Measurements from ENCODE around the gene NTPCR.

The NTPCR gene

GRCh38 chr1:233025157-233025556 is 74.7 kb downstream of the NTPCR start:
- CTCF ChIA-PET, result interaction anchor here (0.6 to 2.4 kb wide), 16 partner anchors 9 to 843 kb away, joined by 3 to 11 read pairs (median 4); no protein-coding TSS in a partner anchor
- Histone ChIP-seq H3K9me3 (ENCODE audit: control insufficient read depth, insufficient read depth, low read depth, low read length) (no peaks in the 10 kb centered on the region), H3K4me1 (ENCODE audit: control insufficient read depth, insufficient read depth, low read length) (0 out of 2 replicates have a peak, but pooled peaks cover 2% of the 10 kb centered on the region), H3K4me3 (ENCODE audit: low read depth, low read length) (no peak overlapping the region), H3K27ac (ENCODE audit: extremely low read depth, low read depth, low read length) (no peak overlapping the region), H3K36me3 (ENCODE audit: control insufficient read depth in 2 of 2, insufficient read depth in 1 of 2, low read length in 2 of 2) (peaks cover 0 to 12% of the 10 kb centered on the region in 2 experiments; a peak in 1 of 3 replicates)
- POLR2A ChIA-PET, result no interaction called here
- TF ChIP-seq KLF7 (tag by site-specific recombination; IDR thresholded peaks at IDR 0.05; ENCODE audit: borderline replicate concordance) (no peak), ZNF768 (tag by site-specific recombination; IDR thresholded peaks at IDR 0.05) (no peak), ZNF664 (tag by site-specific recombination; IDR thresholded peaks at IDR 0.05) (no peak), HIC1 (tag by site-specific recombination; IDR thresholded peaks at IDR 0.05) (no peak), ZNF24 (tag by site-specific recombination; IDR thresholded peaks at IDR 0.05) (no peak), ZSCAN23 (tag by site-specific recombination; IDR thresholded peaks at IDR 0.05) (no peak), CTCF (tag by site-specific recombination; IDR thresholded peaks at IDR 0.05) (peak; percentile 83), ZNF561 (tag by site-specific recombination; IDR thresholded peaks at IDR 0.05; ENCODE audit: borderline replicate concordance) (0 out of 2 replicates have a peak, but pooled peaks have one; percentile 38), ZNF792 (tag by site-specific recombination; IDR thresholded peaks at IDR 0.05) (no peak), ZNF623 (tag by site-specific recombination; IDR thresholded peaks at IDR 0.05) (no peak), ZNF776 (tag by site-specific recombination; IDR thresholded peaks at IDR 0.05; ENCODE audit: borderline replicate concordance) (no peak), WT1 (tag by site-specific recombination; IDR thresholded peaks at IDR 0.05) (no peak), ZNF645 (tag by site-specific recombination; IDR thresholded peaks at IDR 0.05) (no peak), ZNF580 (tag by site-specific recombination; IDR thresholded peaks at IDR 0.05) (no peak), ZNF394 (tag by site-specific recombination; IDR thresholded peaks at IDR 0.05; ENCODE audit: borderline replicate concordance) (no peak), ZNF626 (tag by site-specific recombination; IDR thresholded peaks at IDR 0.05) (no peak), ZNF670 (tag by site-specific recombination; IDR thresholded peaks at IDR 0.05; ENCODE audit: low read depth) (no peak)

GRCh38 chr1:233025567-233025966 is 75.2 kb downstream of the NTPCR start:
- H3K4me1 ChIP-seq (ENCODE audit: control insufficient read depth, insufficient read depth, low read length), result no peaks in the 10 kb centered on the region
- CTCF ChIA-PET, result interaction anchor here (0.6 to 2.4 kb wide), 12 partner anchors 9 to 844 kb away, joined by 3 to 11 read pairs (median 4); no protein-coding TSS in a partner anchor
- H3K27ac ChIP-seq (ENCODE audit: extremely low read depth, low read depth, low read length), result no peak overlapping the region
- POLR2A ChIA-PET, result no interaction called here
- peaks cover 0 to 12% of the 10 kb centered on the region in 2 experiments; a peak in 1 of 3 replicates for H3K36me3 ChIP-seq (ENCODE audit: control insufficient read depth in 2 of 2, insufficient read depth in 1 of 2, low read length in 2 of 2)
- H3K9me3 ChIP-seq (ENCODE audit: control insufficient read depth, insufficient read depth, low read depth, low read length), result no peaks in the 10 kb centered on the region
- TF ChIP-seq ZNF2 (tag by site-specific recombination; IDR thresholded peaks at IDR 0.05) (no peak), AEBP2 (tag by site-specific recombination; IDR thresholded peaks at IDR 0.05; ENCODE audit: borderline replicate concordance) (no peak), HOXD13 (CRISPR knock-in tag; IDR thresholded peaks at IDR 0.05; ENCODE audit: borderline replicate concordance) (no peak), GLIS2 (tag by site-specific recombination; IDR thresholded peaks at IDR 0.05) (no peak), ZNF362 (tag by site-specific recombination; IDR thresholded peaks at IDR 0.05) (no peak)
- no peak overlapping the region for H3K4me3 ChIP-seq (ENCODE audit: low read depth, low read length)

All from HEK293 (cell line).